GM13976 (cell line): ENCODE data around the gene A4GALT.
A peak's percentile ranks its signal among the peaks of the same experiment; 100 is the strongest.

Source experiments
- DNase-seq: peaks from one replicate; pipeline ENCODE4 v3.0.0; 2012; ENCODE audit warnings: low spot score
- CTCF ChIP-seq: IDR thresholded peaks from 2 replicates; pipeline ENCODE4 v1.5.1; 2012; ENCODE audit warnings: borderline replicate concordance, mild to moderate bottlenecking; ENCODE audit not compliant: insufficient read depth; ENCODE audit errors: extremely low read depth, missing control alignments, control extremely low read depth
- in situ Hi-C: fragments of 300-500 bp; cut with MboI; formaldehyde crosslinking; loops from one replicate; pipeline ENCODE4 v1.12.0; 2022; ENCODE audit warnings: low sequenced_read_pairs, mixed read lengths, inconsistent platforms; ENCODE audit not compliant: unreplicated experiment

The A4GALT gene

GRCh38 chr22:42732081-42732480, 11.4 kb upstream of the A4GALT start:
- in situ Hi-C loops: no loop called here
- DNase-seq: no peak
- TF ChIP-seq CTCF: no peak

- peak; percentile 16 for DNase-seq
- in situ Hi-C loops: no loop called here
- TF ChIP-seq CTCF: no peak
These were observed 6.1 kb upstream of the A4GALT start for GRCh38 chr22:42726811-42727210.

GRCh38 chr22:42725606-42726355, 5.1 kb upstream of the A4GALT start:
- in situ Hi-C loops: no loop called here
- no peak for TF ChIP-seq CTCF
- no peak for DNase-seq

GRCh38 chr22:42724062-42724461, 3.4 kb upstream of the A4GALT start:
- in situ Hi-C loops: no loop called here
- no peak for TF ChIP-seq CTCF

GRCh38 chr22:42721045-42721434, 370 bp upstream of the A4GALT start:
- no peak for TF ChIP-seq CTCF
- in situ Hi-C loops: no loop called here
- no peak for DNase-seq

More at GRCh38 chr22:42724062-42724461, 3.4 kb upstream of the A4GALT start:
- DNase-seq: no peak

GRCh38 chr22:42719656-42720262, 911 bp downstream of the A4GALT start:
- peak; percentile 53 for DNase-seq
- in situ Hi-C loops: no loop called here

More at GRCh38 chr22:42719656-42720262, 911 bp downstream of the A4GALT start:
- TF ChIP-seq CTCF: no peak
